ENCODE measurements around the gene TXNRD1.

TXNRD1 gene

GRCh38 chr12:104353012-104353981 is 137.7 kb downstream of the TXNRD1 start:
- DNase-seq, result no peak

- no peak for DNase-seq
These were observed 138.7 kb downstream of the TXNRD1 start for GRCh38 chr12:104354167-104354867.

- no peak for DNase-seq
These were observed 139.4 kb downstream of the TXNRD1 start for GRCh38 chr12:104354868-104355570.

GRCh38 chr12:104355630-104356029 is 140.1 kb downstream of the TXNRD1 start:
- no peak for DNase-seq

GRCh38 chr12:104356231-104357115 is 140.9 kb downstream of the TXNRD1 start:
- no peak for DNase-seq

DNA sequence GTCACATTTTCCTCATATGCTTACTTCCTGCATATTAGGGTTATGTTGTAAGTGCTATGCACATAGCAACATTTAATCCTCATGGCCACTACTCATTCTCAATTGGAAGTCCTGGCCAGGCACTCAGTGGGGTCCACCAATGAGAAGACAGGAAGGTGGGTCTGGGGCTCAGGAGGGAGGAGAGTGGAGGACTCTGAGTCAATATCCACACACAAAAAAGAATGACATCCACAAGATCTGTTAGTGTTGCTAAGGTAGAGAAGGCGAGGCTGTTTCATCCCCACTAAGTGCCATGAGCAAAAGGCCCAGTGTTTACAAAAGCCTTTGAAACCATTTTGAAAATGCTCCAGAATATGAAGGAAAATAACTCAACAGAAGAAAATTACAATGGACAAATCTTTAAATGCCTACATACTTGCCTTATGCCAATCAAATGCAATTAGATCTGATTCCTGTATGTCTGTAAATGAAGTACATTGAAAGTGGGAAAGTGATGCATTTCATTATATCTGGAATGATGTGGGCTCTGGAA is 141.9 kb downstream of the TXNRD1 start:
- no peak for DNase-seq

DNA sequence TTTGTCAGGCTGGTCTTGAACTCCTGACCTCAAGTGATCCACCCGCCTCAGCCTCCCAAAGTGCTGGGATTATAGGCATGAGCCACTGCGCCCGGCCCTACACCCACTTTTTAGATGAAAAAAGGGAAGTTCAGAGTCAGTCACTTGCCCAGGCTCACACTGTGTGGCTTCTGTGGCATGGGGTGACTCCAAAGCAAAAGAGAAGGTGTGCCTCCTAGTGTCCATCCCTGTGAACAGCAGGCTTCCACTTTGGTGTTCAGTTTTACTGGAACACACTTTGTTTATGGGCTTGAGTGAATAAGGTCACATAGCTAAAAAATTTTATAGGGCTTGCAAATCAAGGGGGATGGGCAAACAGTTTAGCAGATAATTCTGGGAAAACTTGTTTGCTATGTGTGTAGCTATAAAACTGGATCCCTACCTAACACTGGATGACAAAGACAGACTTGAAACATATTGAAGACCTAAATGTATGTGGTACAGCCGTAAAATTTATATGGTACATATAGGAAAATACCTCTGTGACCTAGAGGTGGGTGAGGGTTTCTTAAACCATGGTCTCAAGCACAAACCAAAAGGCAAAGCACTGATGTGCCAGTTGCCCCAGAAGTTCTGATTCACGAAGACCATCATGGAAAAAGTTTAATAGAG is 142.9 kb downstream of the TXNRD1 start:
- DNase-seq, result peak; percentile 56

DNA sequence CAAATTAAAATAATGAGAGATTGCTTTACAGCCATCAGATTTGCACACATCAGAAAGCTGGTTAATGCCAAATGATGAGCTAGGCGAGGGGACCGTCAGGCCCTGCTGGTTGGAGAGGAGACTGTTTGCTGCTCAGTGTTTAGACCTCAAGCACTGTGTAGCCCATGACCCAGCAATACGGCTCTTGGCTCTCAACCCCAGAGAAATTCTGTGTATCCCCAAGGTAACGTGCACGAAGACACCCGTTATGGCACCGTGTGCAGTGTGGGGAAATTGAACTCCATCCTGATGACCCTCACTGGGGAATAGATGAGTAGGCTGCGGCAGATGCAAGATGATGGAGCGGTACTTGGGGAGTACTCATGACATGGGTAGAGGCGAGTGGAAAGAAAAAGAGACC is 143.6 kb downstream of the TXNRD1 start:
- no peak for DNase-seq

GRCh38 chr12:104360157-104360556 is 144.6 kb downstream of the TXNRD1 start:
- DNase-seq, result no peak

DNA sequence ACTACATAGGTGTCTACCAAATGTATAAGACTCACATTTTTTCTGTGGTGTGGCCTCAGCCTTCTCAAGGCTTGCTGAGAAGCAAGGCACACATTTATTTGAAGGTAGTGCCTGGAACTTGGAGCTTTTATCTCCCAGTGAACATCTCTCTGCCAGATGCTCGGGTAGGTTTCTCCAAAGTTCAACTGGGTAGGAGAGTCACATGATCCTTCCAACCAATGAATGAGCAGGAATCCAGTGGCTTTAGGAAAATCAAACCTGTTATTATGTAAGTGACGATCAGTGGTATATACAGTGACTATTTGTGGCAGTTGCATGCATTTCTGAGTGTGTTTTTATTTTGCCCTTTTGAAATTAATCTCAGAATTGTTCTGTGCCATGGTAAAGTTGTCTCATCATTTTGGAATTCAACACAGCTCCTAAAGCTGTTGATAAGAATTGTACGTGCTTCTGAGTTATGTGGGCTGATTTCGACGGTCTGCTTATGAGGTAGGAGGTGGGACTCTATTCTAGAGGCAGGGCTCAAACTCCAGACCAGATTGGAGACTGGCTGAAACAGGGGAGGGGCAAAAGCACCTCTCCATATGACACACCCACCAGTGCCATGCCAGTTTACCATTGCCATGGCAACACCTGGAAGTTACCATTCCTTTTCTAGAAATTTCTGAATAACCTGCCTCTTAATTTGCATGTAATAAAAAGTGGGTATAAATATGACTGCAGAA is 145.6 kb downstream of the TXNRD1 start:
- no peak for DNase-seq

DNA sequence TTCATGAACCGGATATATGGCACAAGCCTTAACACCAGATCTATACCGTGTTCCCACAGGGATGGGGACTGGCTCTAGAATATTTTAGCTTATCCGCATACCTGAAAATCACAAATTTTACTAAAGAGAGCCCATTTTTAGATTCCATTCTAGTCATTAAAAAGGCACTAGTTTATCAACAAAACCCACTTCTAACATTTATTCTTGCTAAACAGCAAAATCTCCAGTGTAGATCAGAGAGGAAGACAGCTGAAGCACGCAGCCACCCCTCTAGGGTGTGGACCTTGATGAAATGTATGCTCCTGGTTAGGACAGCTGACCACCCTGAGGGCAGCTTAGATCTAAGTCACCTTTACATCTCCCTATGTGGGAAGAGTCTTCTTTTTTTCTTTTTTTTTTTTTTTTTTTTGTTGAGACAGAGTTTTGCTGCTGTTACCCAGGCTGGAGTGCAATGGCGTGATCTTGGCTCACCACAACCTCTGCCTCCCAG is 150.4 kb downstream of the TXNRD1 start:
- DNase-seq, result no peak

- DNase-seq, result no peak
These were observed 154.1 kb downstream of the TXNRD1 start for GRCh38 chr12:104369708-104370107.

DNA sequence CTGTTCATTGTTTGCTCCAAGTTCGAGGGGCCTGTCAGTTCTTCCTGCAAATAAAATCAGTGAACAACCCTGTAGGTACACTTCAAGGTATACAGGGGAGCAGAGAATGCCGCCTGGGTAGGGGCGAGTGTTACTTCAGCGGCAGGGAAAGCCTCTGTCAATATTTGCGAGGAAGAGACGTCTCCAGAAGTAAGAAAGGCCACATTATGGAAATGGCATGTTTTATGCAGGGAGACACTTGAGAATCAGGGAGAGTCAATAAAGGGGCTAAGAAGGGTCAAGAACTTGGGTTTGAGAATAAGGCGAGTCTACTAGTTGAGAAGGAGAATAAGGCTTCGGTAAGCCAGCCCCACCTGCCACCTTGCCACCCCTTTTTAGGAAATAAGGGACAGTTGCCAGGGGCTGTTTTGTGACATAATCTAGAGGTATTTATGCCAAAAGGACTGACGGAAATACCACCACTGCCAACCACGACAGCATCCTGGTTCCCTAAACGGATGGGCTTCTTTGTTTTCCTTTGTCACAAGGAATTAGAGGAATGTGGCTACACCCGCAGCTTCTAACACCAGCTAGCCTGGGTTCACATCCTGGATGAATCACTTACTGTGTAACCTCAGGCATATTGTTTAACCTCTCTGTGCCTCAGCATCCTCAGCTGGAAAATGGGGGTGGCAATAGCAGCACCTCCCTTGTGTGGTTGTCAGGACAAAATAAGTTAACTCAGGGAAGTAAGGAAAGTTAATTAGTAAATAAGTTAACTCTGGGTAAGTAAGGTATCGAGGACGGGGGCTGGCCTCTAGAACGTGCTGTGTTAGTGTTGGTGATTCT is 155.7 kb downstream of the TXNRD1 start:
- no peak for DNase-seq

DNA sequence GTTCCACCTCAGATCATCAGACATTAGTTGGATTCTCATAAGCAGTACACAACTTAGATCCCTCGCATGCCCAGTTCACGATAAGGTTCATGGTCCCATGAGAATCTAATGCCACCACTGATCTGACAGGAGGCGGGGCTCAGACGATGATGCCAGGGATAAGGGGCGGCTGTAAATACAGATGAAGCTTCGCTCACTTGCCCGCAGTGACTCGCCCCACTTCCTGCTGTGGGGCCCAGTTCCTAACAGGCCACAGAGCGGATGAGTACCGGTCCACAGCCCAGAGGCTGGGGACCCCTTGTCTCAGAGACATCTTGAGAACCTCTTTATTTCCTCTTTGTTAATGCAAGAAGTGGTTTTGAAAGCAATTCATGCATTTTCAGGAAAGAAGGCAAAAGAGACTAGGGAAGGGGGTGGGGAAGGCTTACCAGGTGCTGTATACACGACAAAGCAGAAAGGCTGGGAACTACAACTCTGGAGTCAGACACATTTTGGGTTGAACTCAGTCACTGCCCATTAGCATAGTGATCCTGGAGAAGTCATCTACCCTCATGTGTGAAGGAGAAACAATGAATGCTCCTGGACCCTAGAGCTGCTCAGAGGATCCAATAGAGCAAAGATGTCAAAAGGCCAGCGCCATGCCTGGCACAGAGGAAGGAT is 156.6 kb downstream of the TXNRD1 start:
- DNase-seq, result no peak

DNA sequence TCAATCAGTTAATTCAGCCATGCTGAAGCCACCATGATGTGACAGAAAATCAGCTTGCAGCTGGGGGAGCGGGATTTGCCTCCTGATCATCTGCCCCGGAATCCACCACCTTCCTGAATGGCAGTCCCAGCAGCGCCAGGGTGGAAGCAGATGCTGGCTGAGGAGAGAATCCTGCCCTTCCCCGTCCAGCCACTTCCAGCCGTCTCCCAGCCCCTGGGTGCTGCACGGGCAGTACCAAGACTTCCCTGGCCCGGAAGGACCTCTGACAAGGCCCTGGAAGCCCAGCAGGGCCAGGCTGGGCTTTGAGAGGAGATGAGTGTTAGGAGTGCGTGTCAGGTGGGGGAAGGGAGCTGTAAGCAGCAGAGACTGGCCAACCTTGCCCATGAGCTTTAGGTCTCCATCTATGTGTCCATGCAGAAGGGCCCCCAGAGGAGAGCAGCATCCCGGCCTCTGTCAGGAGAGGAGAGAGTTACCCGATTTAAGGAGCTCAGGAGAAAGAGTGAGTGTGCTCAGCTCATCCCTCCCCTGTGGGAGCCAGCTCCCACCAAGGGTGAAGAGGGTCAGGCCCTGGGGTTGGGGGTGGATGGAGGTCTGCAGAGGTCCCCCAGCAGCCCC is 157.2 kb downstream of the TXNRD1 start:
- DNase-seq, result no peak

DNA sequence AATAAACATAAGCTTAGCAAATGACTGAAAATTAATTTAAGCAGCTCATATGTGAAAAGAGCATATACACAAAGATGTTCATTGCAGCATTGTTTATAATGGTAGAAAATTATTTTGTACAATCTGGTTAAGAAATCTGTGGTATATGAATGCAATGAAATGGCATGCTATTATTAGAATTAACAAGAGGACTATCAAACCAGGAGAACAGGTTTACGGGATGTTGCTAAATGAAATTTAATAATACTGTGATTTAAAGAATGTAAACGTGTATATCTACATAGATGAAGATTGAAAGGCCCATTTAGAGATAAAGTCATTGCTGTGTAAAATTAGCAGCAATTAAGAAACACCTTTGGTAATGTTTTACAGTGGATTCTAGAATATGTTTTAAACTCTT is 158.5 kb downstream of the TXNRD1 start:
- DNase-seq, result no peak

DNA sequence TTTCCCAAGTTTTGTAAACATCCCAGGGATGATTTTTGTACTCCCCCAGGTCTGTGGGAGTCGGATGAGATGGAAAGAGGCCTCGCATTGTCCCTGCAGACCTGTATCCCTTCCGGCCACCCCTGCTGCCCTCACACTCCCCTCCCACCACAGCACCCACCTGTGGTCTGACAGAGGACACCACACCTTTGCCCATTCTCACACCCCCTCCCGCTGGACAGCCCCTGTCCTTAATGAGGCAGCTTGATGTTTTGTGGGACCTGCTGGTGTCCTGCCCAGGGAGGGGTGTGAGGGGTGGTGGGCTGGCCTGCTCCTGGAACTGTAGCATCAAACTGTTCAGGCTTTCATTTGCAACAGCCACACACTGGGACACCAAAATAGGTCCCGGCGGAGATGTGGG is 159.2 kb downstream of the TXNRD1 start:
- no peak for DNase-seq

GRCh38 chr12:104375775-104376174 is 160.2 kb downstream of the TXNRD1 start:
- no peak for DNase-seq

Measured in activated naive CD4-positive, alpha-beta T cell treated with anti-CD3 and anti-CD28 coated beads, Interleukin-2, amount 50 U/mL, for 16 hours (primary cell).